ENCODE measurements around the gene UTP11. TPM values are rescaled to one million over a fixed set of nuclear protein-coding genes. Genes with fewer than 3 reads are reported as not detected.

UTP11 gene
- total and polyA plus RNA-seq, 2 of the 8 experiments (the other 6 are each of a cell fraction or from before 2014, with no cell fraction given): 19.5 to 60.5 TPM

GRCh38 chr1:38000529-38001455, 11.7 kb upstream of the UTP11 start:
- Histone ChIP-seq H3K4ac (replicated peaks; ENCODE audit: insufficient read length, low read depth, low read length) (peak overlapping the region; percentile 82), H2BK15ac (ENCODE audit: low read length) (peak overlapping the region; percentile 97), H3K9ac (replicated peaks in 1 of 4; ENCODE audit: extremely low read depth in 1 of 4, low read depth in 3 of 4, low read length in 3 of 4) (peak overlapping the region in 2 of 4 experiments; percentile 10 to 25; a peak in 1 of 7 replicates), H4K91ac (replicated peaks; ENCODE audit: insufficient read length, low read length) (peak overlapping the region; percentile 92), H4K8ac (ENCODE audit: extremely low read depth, insufficient read depth, low read length) (peak overlapping the region; percentile 79), H3K18ac (ENCODE audit: extremely low read depth, low read length) (peak overlapping the region; percentile 72), H3K14ac (ENCODE audit: insufficient read length) (no peak overlapping the region), H2AFZ (ENCODE audit: low read length) (no peak overlapping the region), H3K36me3 (ENCODE audit: control insufficient read depth in 2 of 4, insufficient read depth in 4 of 4, low read length in 3 of 4) (peaks cover 0 to 17% (median 5%) of the 10 kb centered on the region in 4 experiments; a peak in 5 of 8 replicates), H4K5ac (ENCODE audit: insufficient read length, low read depth, low read length) (peak overlapping the region; percentile 57), H3K9me3 (ENCODE audit: insufficient read depth in 2 of 2, low read depth in 1 of 2, low read length in 1 of 2) (no peaks in the 10 kb centered on the region), H3K79me1 (ENCODE audit: low read depth, low read length) (peaks cover 4% of the 10 kb centered on the region; the same call in 1 of the 2 replicates), H3K27me3 (replicated peaks in 1 of 4; ENCODE audit: control insufficient read depth in 3 of 4, extremely low read depth in 1 of 4, insufficient read depth in 3 of 4, low read length in 3 of 4) (peaks cover 0 to 3% (median 1%) of the 10 kb centered on the region in 4 experiments; a peak in 2 of 7 replicates), H2BK120ac (replicated peaks; ENCODE audit: low read depth, low read length) (peak overlapping the region; percentile 93), H2BK5ac (ENCODE audit: low read depth, low read length) (peak overlapping the region; percentile 94), H3K27ac (ENCODE audit: low read depth, low read length) (peak overlapping the region; percentile 37), H4K20me1 (replicated peaks in 1 of 2; ENCODE audit: control insufficient read depth in 1 of 2, insufficient read depth in 2 of 2, low read length in 2 of 2) (no peaks in the 10 kb centered on the region), H2BK12ac (ENCODE audit: low read depth, low read length) (peak overlapping the region; percentile 86), H2AK5ac (ENCODE audit: low read depth, low read length) (peak overlapping the region; percentile 88; the same call in 1 of the 2 replicates), H3K4me2 (ENCODE audit: insufficient read depth in 1 of 2, low read depth in 2 of 2, low read length in 2 of 2) (peak overlapping the region; percentile 36 to 40), H3K4me1 (replicated peaks in 1 of 4; ENCODE audit: control insufficient read depth in 3 of 4, insufficient read depth in 4 of 4, low read length in 3 of 4) (peaks cover 11 to 46% (median 37%) of the 10 kb centered on the region in 4 experiments), H2BK20ac (ENCODE audit: low read length) (peak overlapping the region; percentile 90), H3K79me2 (ENCODE audit: control insufficient read depth in 1 of 2, insufficient read depth in 2 of 2, low read length in 2 of 2) (peaks cover 0 to 21% of the 10 kb centered on the region in 2 experiments; a peak in 3 of 4 replicates), H3K23ac (ENCODE audit: insufficient read length) (no peak overlapping the region), H3K56ac (replicated peaks; ENCODE audit: insufficient read length, low read depth, low read length) (no peak overlapping the region), H3K23me2 (ENCODE audit: low read depth, low read length) (peaks cover 7% of the 10 kb centered on the region), H3K4me3 (ENCODE audit: extremely low read depth in 1 of 4, insufficient read depth in 2 of 4, low read depth in 3 of 4, low read length in 4 of 4) (peak overlapping the region in 1 of 4 experiments; percentile 3; a peak in 1 of 8 replicates)
- ChIA-PET POLR2A (ENCODE audit: partially characterized antibody) (interaction anchor here (1.0 to 5.6 kb wide), 8 partner anchors 8 to 144 kb away, joined by 3 to 31 read pairs (median 10); partner anchors contain the start of genes SF3A3 and UTP11), CTCF (ENCODE audit: partially characterized antibody) (interaction anchor here (1.0 to 14.7 kb wide), 4 partner anchors 10 to 28 kb away, joined by 3 to 211 read pairs (median 14); partner anchors contain the start of genes SF3A3 and UTP11)
- TF ChIP-seq POLR2A (IDR thresholded peaks at IDR 0.05; ENCODE audit: control extremely low read depth in 1 of 2, low read depth in 2 of 2, low read length in 2 of 2) (peak in 1 of 2 experiments; percentile 23; a peak in 1 of 3 replicates), TEAD4 (IDR thresholded peaks at IDR 0.05; ENCODE audit: low read depth, low read length) (peak; percentile 50; the same call in 1 of the 2 replicates), KDM5A (IDR thresholded peaks at IDR 0.05; ENCODE audit: low read length) (no peak), SIN3A (conservative IDR thresholded peaks at IDR 0.05 in 1 of 2, IDR thresholded peaks at IDR 0.05 in 1 of 2; ENCODE audit: low read depth in 1 of 2, low read length in 2 of 2) (no peak), JUN (IDR thresholded peaks at IDR 0.05; ENCODE audit: low read depth, low read length) (peak; percentile 86), JUND (IDR thresholded peaks at IDR 0.05; ENCODE audit: low read length) (peak; percentile 97), ATF2 (IDR thresholded peaks at IDR 0.05; ENCODE audit: low read length) (peak; percentile 94)
- FAIRE-seq: no peak
- 72% methylated on average over 13 of the region's 13 CpGs; no CpG with 5 or more reads in 1 of the 2 experiments for WGBS, 2 experiments (ENCODE audit: extremely low coverage in 1 of 2, insufficient coverage in 1 of 2, insufficient read length in 1 of 2, insufficient replicate concordance in 2 of 2, low coverage in 1 of 2, low lambda C conversion rate in 2 of 2, missing lambda C conversion rate in 1 of 2)
- peak in 1 of 2 experiments; percentile 56 for DNase-seq (ENCODE audit: low read depth in 1 of 2, low spot score in 2 of 2)
